K562 treated with DMSO at 1 percent for 4 hours (cell line): Measurements from ENCODE around the gene TUBA3D. TPM values are rescaled to one million over a fixed set of nuclear protein-coding genes. Genes with fewer than 3 reads are reported as not detected.

Source experiments
- total RNA-seq: library from RNA; unstranded; fragments of 300-600 nt; gene quantifications from 2 replicates; pipeline ENCODE4 v1.2.3, GENCODE V29; 2022; ENCODE audit not compliant: insufficient read depth

TUBA3D gene
- total RNA-seq: not detected in 2 replicates

GRCh38 chr2:131475831-131476230 is at the start of gene TUBA3D:
TUBA3D (plus strand) TSS chr2:131476119; CDS start chr2:131476200, 81 bp downstream.

GRCh38 chr2:131492015-131492417 is 16.1 kb downstream of the TUBA3D start, which contains the start of gene MZT2A:
MZT2A (minus strand) TSS chr2:131492397; CDS start chr2:131492376, 21 bp downstream.

GRCh38 chr2:131527131-131528001 is 51.4 kb downstream of the TUBA3D start, which contains the start of gene CCDC74A:
CCDC74A (plus strand) TSS chr2:131527888; CDS start chr2:131527971, 83 bp downstream.

Other genes with a start within 250 kb of the TUBA3D start
- not detected in 2 replicates for gene RAB6D, start 112.0 kb upstream of the TUBA3D start, total RNA-seq
- 357 and 526 TPM in 2 replicates for gene MZT2A, start 16.3 kb downstream of the TUBA3D start, total RNA-seq
- gene CCDC74A, start 51.8 kb downstream of the TUBA3D start, total RNA-seq: 15.0 and 16.6 TPM in 2 replicates